ENCODE data around the gene PLXNA4.

DNA sequence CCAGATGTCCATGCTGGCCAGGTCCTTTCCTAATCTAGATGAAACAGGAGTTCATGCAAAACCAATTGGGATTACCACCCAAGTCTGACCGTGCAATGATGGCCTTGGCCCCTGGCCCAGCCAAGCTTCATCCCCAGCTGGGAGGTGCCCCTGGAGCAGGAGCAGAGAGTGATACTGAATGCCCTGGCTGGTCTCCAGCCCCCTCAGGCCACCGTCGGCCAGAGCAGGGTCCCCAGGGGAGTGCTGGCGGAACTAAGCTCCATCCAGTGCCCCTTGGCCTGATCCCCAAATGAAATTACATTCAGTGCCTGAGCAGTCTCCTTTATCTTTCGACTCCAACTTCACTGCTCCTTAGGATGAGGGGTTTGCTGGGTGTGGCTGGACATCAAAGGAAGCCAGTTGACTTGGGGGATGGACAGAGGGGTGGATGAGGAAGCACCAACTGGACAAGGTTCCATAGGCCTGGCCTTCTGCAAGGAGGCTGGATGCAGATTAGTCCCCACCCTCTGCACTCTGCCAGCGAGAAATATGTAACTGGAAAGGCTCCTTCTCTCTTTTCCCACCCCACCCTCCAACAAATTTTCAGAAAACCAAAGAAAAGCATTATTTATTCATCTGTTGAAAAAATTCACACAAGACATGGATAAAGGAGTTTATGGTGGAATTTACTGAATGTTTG is 275.5 kb downstream of the PLXNA4 start:
- TF ChIP-seq, protein P1, sequence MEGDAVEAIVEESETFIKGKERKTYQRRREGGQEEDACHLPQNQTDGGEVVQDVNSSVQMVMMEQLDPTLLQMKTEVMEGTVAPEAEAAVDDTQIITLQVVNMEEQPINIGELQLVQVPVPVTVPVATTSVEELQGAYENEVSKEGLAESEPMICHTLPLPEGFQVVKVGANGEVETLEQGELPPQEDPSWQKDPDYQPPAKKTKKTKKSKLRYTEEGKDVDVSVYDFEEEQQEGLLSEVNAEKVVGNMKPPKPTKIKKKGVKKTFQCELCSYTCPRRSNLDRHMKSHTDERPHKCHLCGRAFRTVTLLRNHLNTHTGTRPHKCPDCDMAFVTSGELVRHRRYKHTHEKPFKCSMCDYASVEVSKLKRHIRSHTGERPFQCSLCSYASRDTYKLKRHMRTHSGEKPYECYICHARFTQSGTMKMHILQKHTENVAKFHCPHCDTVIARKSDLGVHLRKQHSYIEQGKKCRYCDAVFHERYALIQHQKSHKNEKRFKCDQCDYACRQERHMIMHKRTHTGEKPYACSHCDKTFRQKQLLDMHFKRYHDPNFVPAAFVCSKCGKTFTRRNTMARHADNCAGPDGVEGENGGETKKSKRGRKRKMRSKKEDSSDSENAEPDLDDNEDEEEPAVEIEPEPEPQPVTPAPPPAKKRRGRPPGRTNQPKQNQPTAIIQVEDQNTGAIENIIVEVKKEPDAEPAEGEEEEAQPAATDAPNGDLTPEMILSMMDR (IDR thresholded peaks at IDR 0.05 in 8 of 11, conservative IDR thresholded peaks at IDR 0.05 in 3 of 11): no peak
- TF ChIP-seq POLR2A (IDR thresholded peaks at IDR 0.05): no peak
